Activated naive CD4-positive, alpha-beta T cell treated with anti-CD3 and anti-CD28 coated beads, Interleukin-2, amount 50 U/mL, for 24 hours (primary cell): ENCODE measurements around the gene ELF1.
"Not testable (repeated sequence)": the region's sequence is repeated elsewhere in the genome, so short reads cannot be mapped to it uniquely, and the experiment has no call there.

Experiments
- H3K27ac Mint-ChIP-seq: one replicate; pipeline ENCODE4 v1.8.0; 2021; ENCODE audit warnings: mild to moderate bottlenecking, mixed read lengths
- H3K27me3 Mint-ChIP-seq: one replicate; pipeline ENCODE4 v1.8.0; 2021; ENCODE audit warnings: mixed read lengths
- H3K36me3 Mint-ChIP-seq: one replicate; pipeline ENCODE4 v1.8.0; 2021; ENCODE audit warnings: mixed read lengths
- H3K4me1 Mint-ChIP-seq: one replicate; pipeline ENCODE4 v1.8.0; 2021; ENCODE audit warnings: mixed read lengths
- H3K4me3 Mint-ChIP-seq: one replicate; pipeline ENCODE4 v1.8.0; 2021; ENCODE audit warnings: mild to moderate bottlenecking, mixed read lengths
- H3K9me3 Mint-ChIP-seq: one replicate; pipeline ENCODE4 v1.8.0; 2021; ENCODE audit warnings: mixed read lengths

ELF1 gene

DNA sequence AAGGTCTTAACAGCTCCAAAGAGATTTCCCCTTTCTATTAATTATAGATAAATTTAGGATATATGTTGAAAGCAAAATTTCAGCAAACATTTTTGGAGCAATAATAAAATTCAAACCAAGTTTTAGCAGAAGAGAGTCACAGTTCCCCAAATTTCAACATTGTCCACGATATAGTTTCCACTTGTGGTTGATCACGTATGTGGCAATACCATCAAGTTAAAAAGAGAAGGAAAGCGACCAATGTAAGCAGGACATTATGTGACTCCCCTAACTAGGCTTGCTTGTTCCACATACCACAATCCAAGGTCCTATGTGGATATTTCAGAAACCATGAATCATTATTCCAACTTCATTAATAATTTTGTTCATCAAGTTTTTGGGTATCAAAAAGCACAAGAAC, 52.8 kb downstream of the ELF1 start:
- no peak overlapping the region for H3K4me3 Mint-ChIP-seq
- peak overlapping the region; percentile 88 for H3K27ac Mint-ChIP-seq
- H3K9me3 Mint-ChIP-seq: no peaks in the 10 kb centered on the region
- H3K27me3 Mint-ChIP-seq: no peaks in the 10 kb centered on the region
- H3K36me3 Mint-ChIP-seq: peaks cover 7% of the 10 kb centered on the region
- peaks cover 98% of the 10 kb centered on the region for H3K4me1 Mint-ChIP-seq

DNA sequence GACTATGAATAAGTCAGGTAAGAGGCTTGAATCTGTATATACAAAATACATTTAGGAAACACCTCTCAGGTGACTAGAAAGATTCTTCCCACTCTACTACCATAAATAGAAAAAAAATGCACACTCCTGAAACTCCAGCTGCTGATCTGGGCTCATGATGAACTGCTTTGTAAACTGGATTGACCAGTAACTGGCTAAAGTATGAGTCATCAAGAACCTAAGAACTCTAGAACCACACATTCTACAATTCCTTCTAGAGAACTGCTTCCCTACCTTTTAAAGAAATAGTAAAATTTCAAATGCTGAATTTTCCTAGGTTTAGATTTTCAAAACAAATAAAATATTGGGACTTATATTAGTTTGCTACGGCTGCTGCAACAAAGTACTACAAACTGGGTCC, 55.2 kb downstream of the ELF1 start:
- H3K36me3 Mint-ChIP-seq: peaks cover 6% of the 10 kb centered on the region
- peaks cover 94% of the 10 kb centered on the region for H3K4me1 Mint-ChIP-seq
- H3K4me3 Mint-ChIP-seq: peak overlapping the region; percentile 56
- H3K27me3 Mint-ChIP-seq: no peaks in the 10 kb centered on the region
- no peaks in the 10 kb centered on the region for H3K9me3 Mint-ChIP-seq
- no peak overlapping the region for H3K27ac Mint-ChIP-seq

DNA sequence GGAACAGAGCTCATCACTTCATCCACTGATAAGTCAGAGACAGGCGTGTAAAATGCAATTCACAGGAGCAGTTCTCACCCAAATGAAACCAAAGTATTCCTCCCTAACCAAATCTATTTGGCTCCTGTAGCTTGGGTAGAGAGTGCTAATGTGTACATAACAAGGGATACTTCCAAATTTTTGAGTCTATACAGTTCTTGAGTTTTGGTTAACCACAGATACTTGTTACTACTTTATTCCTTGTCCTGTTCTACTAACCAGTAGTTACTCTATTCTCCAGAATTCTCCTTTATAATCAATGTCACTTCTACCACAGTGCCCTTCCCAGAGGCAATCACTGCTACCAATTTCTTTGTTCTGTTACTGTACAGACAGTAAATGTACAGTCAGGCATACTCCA, 57.3 kb downstream of the ELF1 start:
- Mint-ChIP-seq H3K9me3 (no peaks in the 10 kb centered on the region), H3K36me3 (peaks cover 19% of the 10 kb centered on the region), H3K4me3 (peak overlapping the region; percentile 51), H3K4me1 (peaks cover 89% of the 10 kb centered on the region), H3K27me3 (no peaks in the 10 kb centered on the region), H3K27ac (peak overlapping the region; percentile 85)

DNA sequence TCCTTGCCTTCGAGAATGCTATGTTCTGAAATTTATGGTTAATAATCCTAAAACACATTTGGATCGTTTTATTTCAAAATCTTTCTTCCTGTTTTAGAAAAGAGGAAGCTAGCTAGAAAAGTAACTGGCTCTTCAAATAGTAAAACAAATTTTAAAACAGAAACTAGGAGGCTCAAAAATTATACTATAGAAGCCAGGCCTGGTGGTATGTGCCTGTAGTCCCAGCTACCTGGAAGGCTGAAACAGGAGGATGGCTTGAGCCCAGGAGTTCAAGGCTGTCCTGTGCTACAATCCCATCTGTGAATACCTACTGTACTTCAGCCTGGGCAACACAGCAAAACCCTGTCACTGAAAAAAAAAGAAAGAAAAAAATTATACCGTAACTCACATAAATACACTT, 57.9 kb downstream of the ELF1 start:
- H3K4me1 Mint-ChIP-seq: peaks cover 83% of the 10 kb centered on the region
- peak overlapping the region; percentile 51 for H3K4me3 Mint-ChIP-seq
- peaks cover 18% of the 10 kb centered on the region for H3K36me3 Mint-ChIP-seq

GRCh38 chr13:40960716-40961115, 58.4 kb downstream of the ELF1 start:
- H3K36me3 Mint-ChIP-seq: peaks cover 18% of the 10 kb centered on the region
- H3K27me3 Mint-ChIP-seq: no peaks in the 10 kb centered on the region
- peaks cover 78% of the 10 kb centered on the region for H3K4me1 Mint-ChIP-seq
- H3K4me3 Mint-ChIP-seq: no peak overlapping the region
- no peaks in the 10 kb centered on the region for H3K9me3 Mint-ChIP-seq
- H3K27ac Mint-ChIP-seq: peak overlapping the region; percentile 85

More for the DNA sequence above, 57.9 kb downstream of the ELF1 start:
- Mint-ChIP-seq H3K27me3 (no peaks in the 10 kb centered on the region), H3K9me3 (no peaks in the 10 kb centered on the region), H3K27ac (peak overlapping the region; percentile 85)

- H3K27ac Mint-ChIP-seq: peak overlapping the region; percentile 71
- no peaks in the 10 kb centered on the region for H3K27me3 Mint-ChIP-seq
- H3K4me3 Mint-ChIP-seq: no peak overlapping the region
- no peaks in the 10 kb centered on the region for H3K9me3 Mint-ChIP-seq
- peaks cover 22% of the 10 kb centered on the region for H3K36me3 Mint-ChIP-seq
- peaks cover 63% of the 10 kb centered on the region for H3K4me1 Mint-ChIP-seq
These were observed 60.5 kb downstream of the ELF1 start for GRCh38 chr13:40958655-40959054.

GRCh38 chr13:40946485-40946884, 72.6 kb downstream of the ELF1 start:
- Mint-ChIP-seq H3K36me3 (peaks cover 25% of the 10 kb centered on the region), H3K4me3 (no peak overlapping the region), H3K27ac (peak overlapping the region; percentile 69), H3K4me1 (peaks cover 56% of the 10 kb centered on the region), H3K27me3 (no peaks in the 10 kb centered on the region), H3K9me3 (no peaks in the 10 kb centered on the region)

DNA sequence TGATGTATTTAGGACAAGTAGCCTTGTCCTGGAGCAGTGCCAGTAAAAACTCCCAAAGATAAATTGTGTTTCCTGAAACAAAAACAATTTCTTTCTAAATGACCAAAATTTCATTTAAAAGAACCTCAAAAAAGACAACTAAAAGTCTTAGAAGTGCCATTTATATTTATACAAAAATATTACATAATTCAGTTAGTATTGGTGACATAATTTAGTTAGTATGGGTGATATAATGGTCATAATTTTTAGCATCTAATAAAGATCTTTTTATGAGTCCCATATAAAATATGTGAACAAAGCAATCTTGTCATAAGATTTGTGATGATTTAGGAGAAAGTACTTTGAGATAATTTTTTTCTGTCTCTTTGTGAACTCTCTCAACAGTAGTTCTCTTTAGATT, 76.0 kb downstream of the ELF1 start:
- peaks cover 23% of the 10 kb centered on the region for H3K36me3 Mint-ChIP-seq
- no peaks in the 10 kb centered on the region for H3K27me3 Mint-ChIP-seq
- no peaks in the 10 kb centered on the region for H3K9me3 Mint-ChIP-seq
- no peak overlapping the region for H3K4me3 Mint-ChIP-seq
- H3K27ac Mint-ChIP-seq: peak overlapping the region; percentile 62
- peaks cover 54% of the 10 kb centered on the region for H3K4me1 Mint-ChIP-seq

DNA sequence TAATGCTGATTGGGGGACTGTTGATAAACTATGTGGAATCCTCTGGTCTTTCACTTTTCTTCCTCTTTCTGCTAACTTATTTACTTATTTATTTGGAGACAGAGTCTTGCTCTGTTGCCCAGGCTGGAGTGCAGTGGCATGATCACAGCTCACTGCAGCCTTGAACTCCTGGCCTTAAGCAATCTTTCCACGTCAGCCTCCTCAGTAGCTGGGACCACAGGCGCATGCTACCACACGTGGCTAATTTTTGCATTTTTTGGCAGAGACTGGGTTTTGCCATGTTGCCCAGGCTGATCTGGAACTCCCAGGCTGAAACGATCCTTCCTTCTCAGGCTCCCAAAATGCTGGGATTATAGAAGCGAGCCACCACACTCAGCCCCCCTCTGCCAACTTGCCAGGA, 77.5 kb downstream of the ELF1 start:
- Mint-ChIP-seq H3K27me3 (no peaks in the 10 kb centered on the region), H3K36me3 (peaks cover 19% of the 10 kb centered on the region), H3K27ac (peak overlapping the region; percentile 51), H3K4me3 (no peak overlapping the region), H3K9me3 (no peaks in the 10 kb centered on the region), H3K4me1 (peaks cover 51% of the 10 kb centered on the region)

DNA sequence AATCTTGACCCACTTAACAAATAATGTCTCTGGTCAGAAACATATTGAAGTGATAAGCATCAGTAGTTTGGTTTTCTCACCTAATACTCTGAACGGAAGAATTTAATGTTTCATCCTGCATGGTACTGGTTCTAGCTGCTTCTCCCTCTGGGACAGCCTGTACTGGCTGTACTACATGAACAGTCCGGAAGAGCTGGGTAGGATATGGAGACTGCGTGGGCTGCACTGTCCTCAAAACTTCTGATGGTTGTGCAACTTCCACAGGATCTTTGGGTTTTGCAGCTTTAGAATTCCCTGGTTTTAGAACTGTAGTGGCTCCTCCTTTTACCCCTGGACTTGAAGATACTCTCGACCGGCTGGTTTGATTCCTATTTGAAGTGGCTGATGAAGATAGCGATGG, 78.3 kb downstream of the ELF1 start:
- Mint-ChIP-seq H3K27ac (peak overlapping the region; percentile 57), H3K4me1 (peaks cover 49% of the 10 kb centered on the region), H3K4me3 (no peak overlapping the region), H3K27me3 (no peaks in the 10 kb centered on the region), H3K36me3 (peaks cover 15% of the 10 kb centered on the region), H3K9me3 (no peaks in the 10 kb centered on the region)

GRCh38 chr13:40933508-40934204, 85.5 kb downstream of the ELF1 start:
- Mint-ChIP-seq H3K27me3 (no peaks in the 10 kb centered on the region), H3K36me3 (peaks cover 16% of the 10 kb centered on the region), H3K4me3 (no peak overlapping the region), H3K27ac (peak overlapping the region; percentile 71), H3K9me3 (no peaks in the 10 kb centered on the region), H3K4me1 (peaks cover 39% of the 10 kb centered on the region)

DNA sequence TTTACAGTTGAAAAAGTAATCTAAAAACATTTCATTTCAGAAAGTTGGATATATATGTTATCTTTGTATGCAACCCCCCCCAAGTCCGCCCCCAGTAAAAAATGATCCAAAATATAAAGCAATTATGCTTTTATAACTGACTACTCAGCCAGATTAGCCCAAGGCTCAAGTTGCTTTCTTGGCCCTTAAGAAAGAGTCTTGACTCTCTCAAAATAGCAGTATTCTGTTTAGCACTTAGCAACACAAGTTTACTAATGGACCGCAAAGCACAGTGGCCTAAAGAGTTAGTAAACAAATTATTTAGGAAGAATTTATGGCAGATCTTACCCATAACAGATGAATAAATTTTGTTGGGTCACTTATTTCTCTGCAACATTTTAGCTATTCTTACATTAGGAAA, 86.9 kb downstream of the ELF1 start:
- peaks cover 38% of the 10 kb centered on the region for H3K4me1 Mint-ChIP-seq
- no peaks in the 10 kb centered on the region for H3K9me3 Mint-ChIP-seq
- no peaks in the 10 kb centered on the region for H3K27me3 Mint-ChIP-seq
- peaks cover 19% of the 10 kb centered on the region for H3K36me3 Mint-ChIP-seq
- no peak overlapping the region for H3K4me3 Mint-ChIP-seq
- H3K27ac Mint-ChIP-seq: peak overlapping the region; percentile 30

DNA sequence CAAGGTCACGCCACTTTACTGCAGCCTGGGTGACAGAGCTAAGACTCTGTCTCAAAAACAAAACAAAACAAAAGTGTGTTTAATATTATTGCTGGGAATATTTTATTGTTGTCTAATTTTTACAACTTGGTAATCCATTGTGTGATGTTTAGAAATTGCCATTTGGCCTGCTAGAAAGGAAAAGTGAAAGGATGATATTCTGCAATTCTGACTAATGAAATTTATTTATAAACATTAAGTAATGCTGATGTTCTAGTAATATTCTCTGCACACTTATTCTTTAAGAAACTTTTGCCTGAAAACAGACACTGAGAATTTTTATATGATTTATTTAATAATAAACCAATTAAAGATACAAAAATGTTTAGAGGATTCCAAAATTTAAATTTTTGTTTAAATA, 87.4 kb downstream of the ELF1 start:
- Mint-ChIP-seq H3K27ac (no peak overlapping the region), H3K4me3 (no peak overlapping the region), H3K9me3 (no peaks in the 10 kb centered on the region), H3K36me3 (peaks cover 19% of the 10 kb centered on the region), H3K4me1 (peaks cover 35% of the 10 kb centered on the region), H3K27me3 (no peaks in the 10 kb centered on the region)

GRCh38 chr13:40929883-40930282, 89.2 kb downstream of the ELF1 start:
- not testable (repeated sequence) for H3K9me3 Mint-ChIP-seq, H3K27me3 Mint-ChIP-seq, H3K4me3 Mint-ChIP-seq
- H3K4me1 Mint-ChIP-seq: peaks cover 28% of the 10 kb centered on the region
- H3K27ac Mint-ChIP-seq: peak overlapping the region; percentile 80
- peaks cover 18% of the 10 kb centered on the region for H3K36me3 Mint-ChIP-seq

GRCh38 chr13:40928980-40929379, 90.1 kb downstream of the ELF1 start:
- Mint-ChIP-seq H3K36me3 (peaks cover 16% of the 10 kb centered on the region), H3K4me1 (peaks cover 25% of the 10 kb centered on the region), H3K9me3 (no peaks in the 10 kb centered on the region), H3K4me3 (no peak overlapping the region), H3K27ac (peak overlapping the region; percentile 35), H3K27me3 (no peaks in the 10 kb centered on the region)

DNA sequence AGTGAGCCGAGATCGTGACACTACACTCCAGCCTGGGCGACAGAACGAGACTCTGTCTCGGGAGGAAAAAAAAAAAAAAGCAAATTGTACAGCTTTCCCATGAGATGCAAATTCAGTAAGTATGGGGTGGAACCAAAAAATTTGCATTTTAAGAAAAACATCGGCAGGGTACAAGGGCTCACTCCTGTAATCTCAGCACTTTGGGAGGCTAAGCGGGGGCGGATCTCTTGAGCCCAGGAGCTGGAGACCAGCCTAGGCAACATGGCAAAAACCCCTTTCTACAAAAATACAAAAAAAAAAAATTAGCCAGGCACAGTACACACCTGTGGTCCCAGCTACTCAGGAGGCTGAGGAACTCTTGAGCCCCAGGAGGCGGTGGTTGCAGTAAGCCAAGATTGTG, 91.2 kb downstream of the ELF1 start:
- peaks cover 18% of the 10 kb centered on the region for H3K4me1 Mint-ChIP-seq

GRCh38 chr13:40923867-40924266, 95.2 kb downstream of the ELF1 start:
- no peak overlapping the region for H3K4me3 Mint-ChIP-seq
- H3K9me3 Mint-ChIP-seq: no peaks in the 10 kb centered on the region
- H3K4me1 Mint-ChIP-seq: peaks cover 24% of the 10 kb centered on the region

More for the DNA sequence above, 91.2 kb downstream of the ELF1 start:
- H3K36me3 Mint-ChIP-seq: peaks cover 10% of the 10 kb centered on the region
- H3K27me3 Mint-ChIP-seq: no peaks in the 10 kb centered on the region
- H3K9me3 Mint-ChIP-seq: no peaks in the 10 kb centered on the region
- no peak overlapping the region for H3K4me3 Mint-ChIP-seq
- H3K27ac Mint-ChIP-seq: no peak overlapping the region

More at GRCh38 chr13:40923867-40924266, 95.2 kb downstream of the ELF1 start:
- Mint-ChIP-seq H3K27ac (no peak overlapping the region), H3K27me3 (no peaks in the 10 kb centered on the region), H3K36me3 (peaks cover 4% of the 10 kb centered on the region)
